Measurements from ENCODE around the gene SCGB1C1. TPM values are rescaled to one million over a fixed set of nuclear protein-coding genes. Genes with fewer than 3 reads are reported as not detected.

The SCGB1C1 gene
- total RNA-seq, 1 experiment from 2014 or later, result not detected

- peaks cover 2% of the 10 kb centered on the region for H3K36me3 ChIP-seq (ENCODE audit: control insufficient read depth, insufficient read depth, low read length)
- BruUV-seq (replicated peaks), result no TSS peak
- Mint-ChIP-seq H3K27me3 (ENCODE audit: insufficient read depth, unreplicated experiment) (no peaks in the 10 kb centered on the region), H3K4me1 (ENCODE audit: low read depth, unreplicated experiment) (no peaks in the 10 kb centered on the region), H3K4me3 (ENCODE audit: unreplicated experiment) (no peak overlapping the region), H3K27ac (ENCODE audit: unreplicated experiment) (no peak overlapping the region), H3K9me3 (ENCODE audit: unreplicated experiment) (no peaks in the 10 kb centered on the region), H3K36me3 (ENCODE audit: insufficient read depth, unreplicated experiment) (peaks cover 39% of the 10 kb centered on the region)
- H3K4me1 ChIP-seq, result peaks cover 5% of the 10 kb centered on the region; the same call in 1 of the 2 replicates
- TF ChIP-seq CTCF (IDR thresholded peaks at IDR 0.05; ENCODE audit: insufficient read depth in 1 of 2, low read depth in 1 of 2, low read length in 1 of 2, severe bottlenecking in 1 of 2, unreplicated experiment in 1 of 2), result no peak
- no peaks in the 10 kb centered on the region for H3K27me3 ChIP-seq (replicated peaks; ENCODE audit: control insufficient read depth, insufficient read depth, low read length)
- H3K4me3 ChIP-seq (ENCODE audit: low read depth, low read length), result no peak overlapping the region
- ChIA-PET POLR2A (no interaction called here), CTCF (no interaction called here)
- peak in 1 of 2 experiments; percentile 14 for DNase-seq
- H3K9me3 ChIP-seq, result no peaks in the 10 kb centered on the region
- intact Hi-C loops (cut with micrococcal nuclease; ENCODE audit: unreplicated experiment), result no loop called here
Observed at GRCh38 chr11:202490-202889, 9.6 kb downstream of the SCGB1C1 start.

GRCh38 chr11:203056-203944 lies 10.4 kb downstream of the SCGB1C1 start:
- H3K9me3 Mint-ChIP-seq (ENCODE audit: unreplicated experiment), result no peaks in the 10 kb centered on the region
- H3K4me3 ChIP-seq (ENCODE audit: low read depth, low read length), result no peak overlapping the region
- H3K27ac Mint-ChIP-seq (ENCODE audit: unreplicated experiment), result no peak overlapping the region
- H3K4me3 Mint-ChIP-seq (ENCODE audit: unreplicated experiment), result no peak overlapping the region
- H3K4me1 ChIP-seq, result peaks cover 5% of the 10 kb centered on the region; the same call in 1 of the 2 replicates
- DNase-seq, result peak in 1 of 2 experiments; percentile 17
- ChIA-PET POLR2A (interaction anchor here (0.5 kb wide), 1 partner anchor 204 kb away, joined by 3 read pairs; no protein-coding TSS in a partner anchor), CTCF (no interaction called here)
- TF ChIP-seq CTCF (IDR thresholded peaks at IDR 0.05; ENCODE audit: insufficient read depth in 1 of 2, low read depth in 1 of 2, low read length in 1 of 2, severe bottlenecking in 1 of 2, unreplicated experiment in 1 of 2), result no peak
- peaks cover 42% of the 10 kb centered on the region for H3K36me3 Mint-ChIP-seq (ENCODE audit: insufficient read depth, unreplicated experiment)
- intact Hi-C loops (cut with micrococcal nuclease; ENCODE audit: unreplicated experiment), result no loop called here
- H3K27me3 ChIP-seq (replicated peaks; ENCODE audit: control insufficient read depth, insufficient read depth, low read length), result no peaks in the 10 kb centered on the region
- H3K4me1 Mint-ChIP-seq (ENCODE audit: low read depth, unreplicated experiment), result no peaks in the 10 kb centered on the region
- H3K27me3 Mint-ChIP-seq (ENCODE audit: insufficient read depth, unreplicated experiment), result no peaks in the 10 kb centered on the region
- BruUV-seq (replicated peaks), result no TSS peak
- no peaks in the 10 kb centered on the region for H3K9me3 ChIP-seq
- peaks cover 2% of the 10 kb centered on the region for H3K36me3 ChIP-seq (ENCODE audit: control insufficient read depth, insufficient read depth, low read length)

GRCh38 chr11:203945-204586 lies 11.2 kb downstream of the SCGB1C1 start:
- Histone ChIP-seq H3K27me3 (replicated peaks; ENCODE audit: control insufficient read depth, insufficient read depth, low read length) (no peaks in the 10 kb centered on the region), H3K4me1 (peaks cover 5% of the 10 kb centered on the region; the same call in 1 of the 2 replicates), H3K36me3 (ENCODE audit: control insufficient read depth, insufficient read depth, low read length) (peaks cover 2% of the 10 kb centered on the region), H3K9me3 (no peaks in the 10 kb centered on the region), H3K4me3 (ENCODE audit: low read depth, low read length) (no peak overlapping the region)
- ChIA-PET CTCF (no interaction called here), POLR2A (interaction anchor here (0.5 kb wide), 1 partner anchor 203 kb away, joined by 3 read pairs; no protein-coding TSS in a partner anchor)
- Mint-ChIP-seq H3K9me3 (ENCODE audit: unreplicated experiment) (no peaks in the 10 kb centered on the region), H3K27ac (ENCODE audit: unreplicated experiment) (no peak overlapping the region), H3K4me3 (ENCODE audit: unreplicated experiment) (no peak overlapping the region), H3K27me3 (ENCODE audit: insufficient read depth, unreplicated experiment) (no peaks in the 10 kb centered on the region), H3K36me3 (ENCODE audit: insufficient read depth, unreplicated experiment) (peaks cover 39% of the 10 kb centered on the region), H3K4me1 (ENCODE audit: low read depth, unreplicated experiment) (no peaks in the 10 kb centered on the region)
- DNase-seq, result peak in 1 of 2 experiments; percentile 20
- no TSS peak for BruUV-seq (replicated peaks)
- TF ChIP-seq CTCF (IDR thresholded peaks at IDR 0.05; ENCODE audit: insufficient read depth in 1 of 2, low read depth in 1 of 2, low read length in 1 of 2, severe bottlenecking in 1 of 2, unreplicated experiment in 1 of 2), result no peak
- intact Hi-C loops (cut with micrococcal nuclease; ENCODE audit: unreplicated experiment), result no loop called here
